Left cardiac atrium (tissue), 4 donors: ENCODE data around the gene RUNX2. TPM values are rescaled to one million over a fixed set of nuclear protein-coding genes. Genes with fewer than 3 reads are reported as not detected.
A peak's percentile ranks its signal among the peaks of the same experiment; 100 is the strongest.
"Not testable (repeated sequence)": the region's sequence is repeated elsewhere in the genome, so short reads cannot be mapped to it uniquely, and the experiment has no call there.

ENCODE experiments used
- ATAC-seq, 2 donors: fragments of 200-7000 bp; cut with Tn5 transposase; one replicate each; pipeline ENCODE4 v1.9.1; 2020; ENCODE audit warnings: mild to moderate bottlenecking in 2 of 2, moderate library complexity in 2 of 2
- DNase-seq: peaks from one replicate; pipeline ENCODE4 v3.0.0-alpha.2; 2020
- intact Hi-C, 2 donors: fragments of 100-400 bp; cut with DNase I; formaldehyde crosslinking; loops; one replicate each; pipeline versions ENCODE4 v1.14.1 to v1.15.1; 2022 to 2023
- total RNA-seq, 2 donors: library from RNA; stranded (reverse); fragmentation: NEBNext Ultra II Directional; extraction: Animal tissue kit (Norgen Biotek cat#: 25700); gene quantifications; one replicate each; pipeline ENCODE4 v1.2.1, GENCODE V29; 2021
- donor health status: DM: no; HTN: yes; CAD: no.
- donor health status: DM: no; HTN: yes; CAD: no; lungs with severe emphysema.
- donor health status: DM: yes; HTN: yes; CAD: no.
- donor health status: Dilated cardiomyopathy.

RUNX2 gene
- total RNA-seq, 2 donors from 2014 or later, result 0.44 to 0.68 TPM

- ATAC-seq, DNase-seq, intact Hi-C loops: not testable (repeated sequence)
Observed at GRCh38 chr6:45560321-45560820, 232.2 kb downstream of the RUNX2 start.

- ATAC-seq, result no peak
- DNase-seq, result no peak
- intact Hi-C loops, result no loop called here
Observed at GRCh38 chr6:45562171-45562570, 234.0 kb downstream of the RUNX2 start.

DNA sequence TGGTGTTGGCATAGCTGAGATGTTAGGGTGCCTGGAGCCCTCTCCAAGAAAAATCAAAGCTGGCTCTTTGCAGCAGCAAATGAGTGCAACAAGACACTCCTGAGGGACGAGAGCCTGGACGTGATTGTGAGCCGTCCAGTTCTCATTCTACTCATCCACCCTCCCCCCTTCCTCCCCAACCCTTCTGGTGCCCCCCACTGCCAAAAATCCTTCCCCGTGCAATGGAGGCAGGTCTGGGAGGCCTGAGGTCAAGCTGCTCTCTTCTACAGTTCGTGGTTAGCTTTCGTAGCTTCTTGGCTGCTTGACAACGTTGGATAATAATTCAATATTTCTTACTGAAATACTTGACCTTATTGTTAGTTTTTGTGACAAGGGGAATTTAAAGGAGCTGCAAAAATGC, 234.9 kb downstream of the RUNX2 start:
- intact Hi-C loops, result no loop called here
- no peak for DNase-seq
- ATAC-seq, result peak in 1 of 2 donors; percentile 47

DNA sequence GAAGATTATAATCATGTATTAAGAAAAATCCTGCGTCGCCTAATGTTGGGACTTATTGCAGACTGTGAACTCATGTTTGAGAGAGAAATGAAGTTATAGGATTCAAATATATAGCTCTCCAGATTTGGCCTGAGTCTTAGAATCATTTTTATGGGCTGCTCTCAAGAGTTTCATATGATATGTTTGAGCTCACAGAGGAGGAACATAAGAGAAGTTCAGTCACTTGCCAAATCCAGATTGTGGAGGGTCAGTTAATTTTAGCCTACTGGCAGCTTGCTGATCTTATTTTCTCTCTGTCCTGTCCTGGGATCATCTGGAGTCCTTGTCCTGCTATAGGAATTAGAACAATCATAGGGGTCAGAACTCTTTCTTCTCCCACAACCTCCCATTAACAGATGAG, 235.7 kb downstream of the RUNX2 start:
- peak; percentile 58 to 78 for ATAC-seq
- intact Hi-C loops, result no loop called here
- DNase-seq, result no peak

GRCh38 chr6:45566882-45567281, 238.8 kb downstream of the RUNX2 start:
- intact Hi-C loops, result no loop called here
- ATAC-seq, result no peak
- DNase-seq, result no peak

GRCh38 chr6:45567879-45568278, 239.7 kb downstream of the RUNX2 start:
- intact Hi-C loops, result no loop called here
- DNase-seq (no peak), ATAC-seq (no peak)

DNA sequence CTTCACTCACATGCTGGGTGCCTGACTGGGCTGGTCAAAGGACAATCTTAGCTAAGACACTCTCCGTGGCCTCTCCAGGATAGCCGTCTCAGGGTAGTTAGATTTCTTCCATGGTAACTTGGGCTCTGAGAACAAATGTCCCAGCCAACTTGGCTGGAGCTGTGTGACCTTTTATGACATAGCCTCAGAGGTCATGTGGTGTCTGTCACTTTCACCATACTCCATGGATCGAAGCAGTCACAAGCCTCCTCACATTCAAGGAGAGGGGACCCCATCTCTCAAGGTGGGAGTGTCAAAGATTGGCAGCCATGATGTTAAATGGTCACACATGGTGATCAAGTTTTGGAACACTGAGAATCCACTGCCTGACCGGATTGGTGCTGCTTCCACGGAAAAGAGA, 240.5 kb downstream of the RUNX2 start:
- ATAC-seq (no peak), DNase-seq (no peak)
- intact Hi-C loops, result no loop called here

- DNase-seq, result no peak
- intact Hi-C loops, result no loop called here
Observed at GRCh38 chr6:45569210-45569945, 241.2 kb downstream of the RUNX2 start.

DNA sequence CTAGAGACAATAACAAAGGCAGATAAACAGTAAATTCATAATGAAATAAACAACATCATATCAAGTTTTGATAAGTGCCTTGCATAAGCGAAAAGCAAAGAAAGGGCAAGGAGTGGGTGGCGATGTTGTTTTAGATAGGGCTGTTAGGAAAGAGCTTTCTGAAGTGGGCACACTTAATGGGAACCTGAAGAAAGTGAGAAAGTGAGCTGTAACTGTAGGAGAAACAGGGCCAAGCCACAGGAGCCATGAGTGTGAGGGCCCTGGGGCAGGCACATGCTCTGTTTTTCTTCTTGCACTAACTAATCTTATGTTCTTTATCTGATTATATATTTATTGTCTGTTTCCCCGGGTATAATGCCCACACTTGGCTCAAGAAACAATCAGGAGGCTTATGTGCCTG, 243.0 kb downstream of the RUNX2 start:
- DNase-seq, result no peak
- intact Hi-C loops, result no loop called here
- ATAC-seq, result no peak

More at GRCh38 chr6:45569210-45569945, 241.2 kb downstream of the RUNX2 start:
- peak; percentile 59 to 78 for ATAC-seq

DNA sequence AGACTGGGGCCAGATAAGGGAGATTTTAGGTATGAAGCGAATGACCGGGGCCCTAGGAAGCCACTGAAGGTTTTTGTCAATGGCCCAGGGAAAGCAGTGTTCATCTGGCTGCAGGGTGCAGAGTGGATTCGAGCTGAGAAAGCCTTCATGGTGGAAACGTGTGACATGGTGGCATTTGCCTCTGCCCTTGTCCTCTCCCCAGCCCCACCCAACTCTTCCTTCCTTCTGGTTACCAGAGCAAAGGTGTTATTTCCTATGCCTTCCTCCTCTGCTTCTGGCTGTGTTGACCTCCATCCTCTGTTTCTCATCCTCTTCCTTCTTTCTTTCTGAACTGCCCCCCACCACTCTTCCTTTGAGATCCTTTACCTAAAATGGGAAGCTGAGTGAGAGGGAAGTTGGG, 244.7 kb downstream of the RUNX2 start:
- no peak for DNase-seq
- intact Hi-C loops, result no loop called here
- no peak for ATAC-seq

DNA sequence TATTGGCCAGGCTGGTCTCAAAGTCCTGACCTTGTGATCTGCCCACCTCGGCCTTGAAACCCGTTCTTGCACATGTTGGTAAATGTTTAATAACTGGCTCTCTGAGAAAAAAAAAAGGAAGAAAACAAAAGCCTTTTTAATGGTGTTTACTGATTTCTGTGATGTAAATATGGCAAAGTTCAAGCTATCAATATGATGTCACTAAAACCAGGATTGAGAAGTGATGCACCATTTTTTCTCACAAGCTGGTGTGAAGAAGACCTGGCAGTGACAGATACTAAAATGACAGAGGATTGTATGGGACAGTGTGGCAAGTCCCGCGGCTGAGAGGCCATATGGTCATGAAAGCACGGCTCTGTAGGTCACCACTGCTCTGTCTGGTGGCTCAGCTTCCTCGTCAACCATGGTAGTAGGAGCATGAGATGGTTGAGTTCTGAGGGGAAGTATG, 245.9 kb downstream of the RUNX2 start:
- DNase-seq, result no peak
- intact Hi-C loops, result no loop called here
- ATAC-seq, result no peak

DNA sequence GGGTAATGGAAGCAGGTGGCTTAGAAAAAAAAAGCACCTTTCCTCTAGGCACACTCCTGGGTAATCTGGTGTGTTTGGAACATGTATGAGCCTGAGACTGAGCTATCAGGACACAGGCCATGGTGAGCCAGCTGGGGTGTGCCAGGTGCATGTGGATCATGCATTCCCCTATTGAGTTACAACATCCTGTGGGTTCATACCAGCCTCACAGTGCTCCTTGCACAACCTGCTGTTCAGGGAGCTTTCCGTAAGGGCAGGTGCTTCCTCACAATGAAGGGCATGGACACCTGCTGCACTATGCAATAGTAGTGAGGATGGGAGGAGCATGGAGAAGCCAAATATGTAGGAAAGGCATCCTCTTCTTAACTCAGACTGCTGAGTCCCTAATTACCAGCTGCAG, 246.8 kb downstream of the RUNX2 start:
- intact Hi-C loops, result no loop called here
- ATAC-seq, result no peak
- DNase-seq, result no peak

GRCh38 chr6:45576648-45577624, 248.8 kb downstream of the RUNX2 start:
- intact Hi-C loops, result no loop called here
- ATAC-seq (peak; percentile 86 to 95), DNase-seq (peak; percentile 65)

GRCh38 chr6:45577836-45578504, 249.8 kb downstream of the RUNX2 start:
- intact Hi-C loops, result no loop called here
- DNase-seq, result no peak

DNA sequence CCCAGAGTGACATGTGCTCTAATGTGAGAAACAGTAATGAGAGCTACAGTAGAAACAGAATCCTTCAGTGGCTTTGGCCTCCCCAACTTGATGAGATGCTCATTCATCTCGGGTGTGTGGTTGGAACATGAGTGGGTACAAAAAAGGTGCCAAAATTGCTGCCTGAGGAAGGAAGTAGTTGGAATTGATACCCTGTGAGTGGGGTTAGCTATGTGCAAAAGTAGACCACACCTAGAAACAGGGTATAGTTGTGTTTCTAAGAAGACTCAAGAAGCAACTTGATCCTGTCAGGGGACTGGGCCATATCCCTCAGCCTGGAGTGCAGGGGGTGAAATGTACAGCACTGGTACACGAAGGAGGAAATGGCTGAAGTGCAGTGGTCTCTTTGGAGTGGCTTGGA, 256.0 kb downstream of the RUNX2 start:
- no peak for ATAC-seq
- no peak for DNase-seq
- intact Hi-C loops, result no loop called here

More at GRCh38 chr6:45577836-45578504, 249.8 kb downstream of the RUNX2 start:
- ATAC-seq, result no peak

DNA sequence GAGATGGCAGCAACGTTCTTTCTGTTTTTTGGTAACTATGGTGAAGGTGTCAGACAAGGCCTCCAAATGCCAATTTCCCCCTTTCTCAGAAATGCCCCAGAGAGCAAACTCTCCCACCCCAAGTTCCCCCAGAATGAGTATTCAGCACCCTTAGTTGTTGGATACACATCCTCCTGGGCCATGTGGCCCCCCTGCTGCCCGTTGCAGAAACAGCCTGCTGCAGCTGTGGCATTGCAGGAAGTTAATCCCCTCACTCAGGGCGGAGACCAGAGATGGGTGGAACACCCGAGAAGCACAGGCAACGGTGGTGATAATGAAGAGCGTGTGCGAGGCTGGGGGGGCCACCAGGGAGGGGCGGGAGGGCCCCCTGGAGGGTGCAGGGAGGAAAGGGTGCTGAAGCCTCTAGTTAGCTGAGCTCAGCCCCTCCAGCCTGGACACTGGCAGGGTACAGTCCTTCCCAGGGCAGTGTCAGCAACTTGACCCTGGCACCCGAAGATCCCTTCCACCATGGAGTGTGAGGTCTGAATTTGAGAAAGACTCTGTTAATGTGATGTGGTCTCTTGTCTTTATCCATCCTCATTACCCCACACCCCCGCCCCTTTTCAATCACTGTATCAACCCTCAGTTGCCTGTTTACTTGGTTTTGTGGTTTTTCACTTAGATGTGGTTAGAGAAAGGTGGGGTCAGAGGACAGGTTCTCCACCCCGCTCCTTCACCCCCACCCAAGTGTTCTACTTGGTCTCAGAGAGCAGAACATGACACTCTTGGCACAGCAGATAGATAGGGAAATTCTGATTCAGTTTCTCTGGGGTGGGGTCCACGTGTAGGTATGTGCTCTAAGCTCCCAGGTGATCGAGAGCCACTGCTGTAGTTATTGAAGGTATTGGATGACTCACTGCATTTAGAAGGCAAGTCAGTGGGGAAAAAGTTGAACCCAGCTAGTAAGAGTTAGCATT, 258.4 kb downstream of the RUNX2 start:
- ATAC-seq (no peak), DNase-seq (no peak)
- intact Hi-C loops, result no loop called here

DNA sequence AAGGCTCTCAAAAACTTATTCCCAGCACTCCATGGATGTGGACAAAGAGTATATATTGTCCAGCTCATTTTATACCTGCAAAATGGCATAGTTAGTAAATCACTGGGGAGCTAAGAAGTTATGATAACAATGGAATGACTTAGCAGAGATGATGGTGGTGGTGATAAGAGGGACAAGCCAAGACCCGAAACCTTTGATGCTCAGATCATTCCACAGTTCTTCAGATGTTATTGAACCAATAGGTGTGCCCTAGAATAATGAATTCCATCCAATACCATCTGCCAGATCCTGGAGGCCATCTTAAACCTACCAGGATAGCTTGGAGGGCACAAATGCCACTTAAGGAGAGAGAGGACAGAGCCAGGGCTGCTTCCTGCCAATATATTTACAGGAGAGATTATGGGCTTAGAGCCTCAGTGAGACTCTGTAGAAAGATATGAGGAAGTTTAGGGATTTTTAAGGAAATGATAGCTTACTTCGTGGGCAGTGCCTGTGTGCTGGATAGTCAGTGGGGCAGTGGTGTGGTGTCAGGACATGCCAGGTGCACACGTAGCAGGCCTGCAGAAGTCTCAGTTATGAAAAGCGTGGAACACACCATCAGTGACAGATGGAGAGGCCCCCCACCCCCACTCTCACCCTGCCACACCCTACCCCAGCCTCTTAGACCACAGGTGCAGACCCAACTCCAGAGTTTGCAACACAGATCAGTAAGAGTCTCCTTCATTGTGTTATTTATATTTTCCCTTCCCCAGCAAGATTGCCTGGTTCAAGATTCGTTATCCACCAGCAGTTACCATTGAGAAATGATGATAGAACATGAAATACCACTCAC, 259.3 kb downstream of the RUNX2 start:
- DNase-seq (no peak), ATAC-seq (no peak)
- intact Hi-C loops, result no loop called here
